HEK293 (cell line): ENCODE data around the gene SCTR.

ENCODE experiments used
- CTCF ChIA-PET: fragments of 350-600 bp; formaldehyde crosslinking; extraction: SDS; loops from one replicate; lab custom pipeline; 2021; ENCODE audit warnings: antibody characterized with exemption; lab: Yijun Ruan, JAX
- POLR2A ChIA-PET: fragments of 300-600 bp; formaldehyde crosslinking; extraction: SDS; loops from one replicate; lab custom pipeline; 2020; ENCODE audit warnings: antibody characterized with exemption, inconsistent platforms; lab: Yijun Ruan, JAX
- H3K27ac ChIP-seq: fragments of 200-500 bp; sonication (Bioruptor generic); 2 replicates; pipeline ENCODE4 v1.5.1; 2014; ENCODE audit warnings: low read depth, low read length, control low read depth, inconsistent platforms; ENCODE audit errors: extremely low read depth
- H3K36me3 ChIP-seq, 2 experiments: fragments of 200-500 bp in 1 of 2; sonication (Bioruptor generic) in 1 of 2; 1 replicate in 1 of 2; 2 replicates in 1 of 2; pipeline ENCODE4 v1.5.1; 2014 to 2017; ENCODE audit warnings: inconsistent platforms in 2 of 2, low read length in 2 of 2; ENCODE audit not compliant: control insufficient read depth in 2 of 2, insufficient read depth in 1 of 2
- H3K4me1 ChIP-seq: fragments of 200-500 bp; sonication (Bioruptor generic); 2 replicates; pipeline ENCODE4 v1.5.1; 2014; ENCODE audit warnings: mild to moderate bottlenecking, low read length, inconsistent platforms; ENCODE audit not compliant: control insufficient read depth, insufficient read depth
- H3K4me3 ChIP-seq: 2 replicates; pipeline ENCODE4 v1.5.1; 2011; ENCODE audit warnings: low read depth, mild to moderate bottlenecking, control low read depth, low read length, moderate library complexity
- H3K9me3 ChIP-seq: fragments of 200-500 bp; sonication (Bioruptor generic); 2 replicates; pipeline ENCODE4 v1.5.1; 2014; ENCODE audit warnings: low read depth, low read length, inconsistent platforms; ENCODE audit not compliant: control insufficient read depth, insufficient read depth
- BCL11A ChIP-seq: fragments of 450-650 bp; formaldehyde crosslinking; IDR thresholded peaks from 2 replicates; pipeline ENCODE4 v1.5.1; 2016; ENCODE audit warnings: low read depth, missing biosample characterization, missing genetic modification characterization
- FEZF1 ChIP-seq: fragments of 450-650 bp; formaldehyde crosslinking; IDR thresholded peaks from 2 replicates; pipeline ENCODE4 v1.5.1; 2016; ENCODE audit warnings: missing biosample characterization, missing genetic modification characterization
- GLIS1 ChIP-seq: fragments of 450-650 bp; formaldehyde crosslinking; IDR thresholded peaks from 2 replicates; pipeline ENCODE4 v1.5.1; 2016; ENCODE audit warnings: missing biosample characterization, missing genetic modification characterization
- HOXA7 ChIP-seq: sonication (generic); formaldehyde crosslinking; IDR thresholded peaks from 2 replicates; pipeline ENCODE4 v1.8.1; 2022; ENCODE audit warnings: missing genetic modification reagents, borderline replicate concordance
- OSR2 ChIP-seq: fragments of 450-650 bp; formaldehyde crosslinking; IDR thresholded peaks from 2 replicates; pipeline ENCODE4 v1.5.1; 2016; ENCODE audit warnings: missing biosample characterization, missing genetic modification characterization
- PRDM4 ChIP-seq: fragments of 450-650 bp; formaldehyde crosslinking; IDR thresholded peaks from 2 replicates; pipeline ENCODE4 v1.5.1; 2017; ENCODE audit warnings: missing biosample characterization, missing genetic modification characterization
- SP2 ChIP-seq: fragments of 450-650 bp; formaldehyde crosslinking; IDR thresholded peaks from 2 replicates; pipeline ENCODE4 v1.5.1; 2016; ENCODE audit warnings: missing biosample characterization, missing genetic modification characterization
- ZBTB17 ChIP-seq: fragments of 450-650 bp; formaldehyde crosslinking; IDR thresholded peaks from 2 replicates; pipeline ENCODE4 v1.5.1; 2016; ENCODE audit warnings: missing biosample characterization, missing genetic modification characterization
- ZBTB20 ChIP-seq: fragments of 450-650 bp; formaldehyde crosslinking; IDR thresholded peaks from 2 replicates; pipeline ENCODE4 v1.5.1; 2016; ENCODE audit warnings: missing biosample characterization, missing genetic modification characterization
- ZBTB8A ChIP-seq: fragments of 450-650 bp; formaldehyde crosslinking; IDR thresholded peaks from 2 replicates; pipeline ENCODE4 v1.5.1; 2016; ENCODE audit warnings: missing biosample characterization, missing genetic modification characterization
- ZFHX2 ChIP-seq: fragments of 450-650 bp; formaldehyde crosslinking; conservative IDR thresholded peaks from 2 replicates; pipeline ENCODE4 v1.5.1; 2016; ENCODE audit warnings: missing biosample characterization, missing genetic modification characterization
- ZNF510 ChIP-seq: fragments of 450-650 bp; formaldehyde crosslinking; IDR thresholded peaks from 2 replicates; pipeline ENCODE4 v1.5.1; 2018; ENCODE audit warnings: mild to moderate bottlenecking, missing genetic modification characterization, missing biosample characterization; ENCODE audit not compliant: insufficient replicate concordance
- ZNF610 ChIP-seq: fragments of 450-650 bp; formaldehyde crosslinking; IDR thresholded peaks from 2 replicates; pipeline ENCODE4 v1.5.1; 2016; ENCODE audit warnings: missing biosample characterization, missing genetic modification characterization, borderline replicate concordance
- ZNF645 ChIP-seq: fragments of 450-650 bp; formaldehyde crosslinking; IDR thresholded peaks from 2 replicates; pipeline ENCODE4; 2016; ENCODE audit warnings: missing biosample characterization, missing genetic modification characterization
- ZNF76 ChIP-seq: fragments of 450-650 bp; formaldehyde crosslinking; IDR thresholded peaks from 2 replicates; pipeline ENCODE4; 2016; ENCODE audit warnings: low read depth, missing biosample characterization, missing genetic modification characterization, borderline replicate concordance
- ZNF830 ChIP-seq: fragments of 450-650 bp; IDR thresholded peaks from 2 replicates; pipeline ENCODE4 v1.5.0; 2018; ENCODE audit warnings: missing biosample characterization, missing genetic modification characterization, low read depth, mild to moderate bottlenecking, moderate library complexity
- TF ChIP-seq, protein P1 (sequence below): fragments of 450-650 bp; formaldehyde crosslinking; IDR thresholded peaks from 2 replicates; pipeline ENCODE4 v1.5.1; 2016; ENCODE audit warnings: missing biosample characterization, missing genetic modification characterization, borderline replicate concordance

Gene SCTR

DNA sequence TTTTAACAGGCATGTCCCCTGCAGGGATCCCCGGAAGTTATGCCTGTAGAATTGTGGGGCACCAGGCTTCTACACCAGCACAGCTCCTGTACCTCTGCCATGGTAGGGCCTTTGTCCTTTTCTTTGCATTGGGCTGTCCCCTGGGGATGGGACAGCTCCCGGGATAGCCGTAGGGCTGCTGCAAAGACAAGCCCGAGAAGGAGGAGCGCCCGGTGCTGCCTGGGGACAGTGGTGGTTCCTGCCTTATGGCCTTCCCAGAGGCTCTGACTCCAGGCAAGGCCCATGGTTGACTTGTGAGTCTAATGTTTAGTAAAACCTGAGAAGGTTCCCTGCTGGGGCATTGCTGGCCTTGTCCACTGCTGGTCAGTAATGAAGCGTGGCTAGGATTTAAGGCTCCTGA lies 61.7 kb downstream of the SCTR start:
- TF ChIP-seq, protein P1, sequence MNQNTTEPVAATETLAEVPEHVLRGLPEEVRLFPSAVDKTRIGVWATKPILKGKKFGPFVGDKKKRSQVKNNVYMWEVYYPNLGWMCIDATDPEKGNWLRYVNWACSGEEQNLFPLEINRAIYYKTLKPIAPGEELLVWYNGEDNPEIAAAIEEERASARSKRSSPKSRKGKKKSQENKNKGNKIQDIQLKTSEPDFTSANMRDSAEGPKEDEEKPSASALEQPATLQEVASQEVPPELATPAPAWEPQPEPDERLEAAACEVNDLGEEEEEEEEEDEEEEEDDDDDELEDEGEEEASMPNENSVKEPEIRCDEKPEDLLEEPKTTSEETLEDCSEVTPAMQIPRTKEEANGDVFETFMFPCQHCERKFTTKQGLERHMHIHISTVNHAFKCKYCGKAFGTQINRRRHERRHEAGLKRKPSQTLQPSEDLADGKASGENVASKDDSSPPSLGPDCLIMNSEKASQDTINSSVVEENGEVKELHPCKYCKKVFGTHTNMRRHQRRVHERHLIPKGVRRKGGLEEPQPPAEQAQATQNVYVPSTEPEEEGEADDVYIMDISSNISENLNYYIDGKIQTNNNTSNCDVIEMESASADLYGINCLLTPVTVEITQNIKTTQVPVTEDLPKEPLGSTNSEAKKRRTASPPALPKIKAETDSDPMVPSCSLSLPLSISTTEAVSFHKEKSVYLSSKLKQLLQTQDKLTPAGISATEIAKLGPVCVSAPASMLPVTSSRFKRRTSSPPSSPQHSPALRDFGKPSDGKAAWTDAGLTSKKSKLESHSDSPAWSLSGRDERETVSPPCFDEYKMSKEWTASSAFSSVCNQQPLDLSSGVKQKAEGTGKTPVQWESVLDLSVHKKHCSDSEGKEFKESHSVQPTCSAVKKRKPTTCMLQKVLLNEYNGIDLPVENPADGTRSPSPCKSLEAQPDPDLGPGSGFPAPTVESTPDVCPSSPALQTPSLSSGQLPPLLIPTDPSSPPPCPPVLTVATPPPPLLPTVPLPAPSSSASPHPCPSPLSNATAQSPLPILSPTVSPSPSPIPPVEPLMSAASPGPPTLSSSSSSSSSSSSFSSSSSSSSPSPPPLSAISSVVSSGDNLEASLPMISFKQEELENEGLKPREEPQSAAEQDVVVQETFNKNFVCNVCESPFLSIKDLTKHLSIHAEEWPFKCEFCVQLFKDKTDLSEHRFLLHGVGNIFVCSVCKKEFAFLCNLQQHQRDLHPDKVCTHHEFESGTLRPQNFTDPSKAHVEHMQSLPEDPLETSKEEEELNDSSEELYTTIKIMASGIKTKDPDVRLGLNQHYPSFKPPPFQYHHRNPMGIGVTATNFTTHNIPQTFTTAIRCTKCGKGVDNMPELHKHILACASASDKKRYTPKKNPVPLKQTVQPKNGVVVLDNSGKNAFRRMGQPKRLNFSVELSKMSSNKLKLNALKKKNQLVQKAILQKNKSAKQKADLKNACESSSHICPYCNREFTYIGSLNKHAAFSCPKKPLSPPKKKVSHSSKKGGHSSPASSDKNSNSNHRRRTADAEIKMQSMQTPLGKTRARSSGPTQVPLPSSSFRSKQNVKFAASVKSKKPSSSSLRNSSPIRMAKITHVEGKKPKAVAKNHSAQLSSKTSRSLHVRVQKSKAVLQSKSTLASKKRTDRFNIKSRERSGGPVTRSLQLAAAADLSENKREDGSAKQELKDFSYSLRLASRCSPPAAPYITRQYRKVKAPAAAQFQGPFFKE = no peak
- TF ChIP-seq ZNF830 = no peak
- TF ChIP-seq GLIS1 (tag by site-specific recombination) = no peak
- ChIA-PET POLR2A (no interaction called here), CTCF (interaction anchor here (3.7 kb wide), 1 partner anchor 13 kb away, joined by 20 read pairs; no protein-coding TSS in a partner anchor)
- H3K36me3 ChIP-seq = no peaks in the 10 kb centered on the region
- H3K27ac ChIP-seq = no peak overlapping the region
- H3K4me1 ChIP-seq = no peaks in the 10 kb centered on the region
- no peak overlapping the region for H3K4me3 ChIP-seq
- no peaks in the 10 kb centered on the region for H3K9me3 ChIP-seq

GRCh38 chr2:119461811-119462210 lies 62.5 kb downstream of the SCTR start:
- Histone ChIP-seq H3K36me3 (no peaks in the 10 kb centered on the region), H3K4me1 (no peaks in the 10 kb centered on the region), H3K9me3 (no peaks in the 10 kb centered on the region), H3K4me3 (no peak overlapping the region), H3K27ac (no peak overlapping the region)
- CTCF ChIA-PET = interaction anchor here (1.0 to 3.7 kb wide), 3 partner anchors 14 to 46 kb away, joined by 3 to 20 read pairs (median 5); no protein-coding TSS in a partner anchor
- POLR2A ChIA-PET = interaction anchor here (0.6 kb wide), 2 partner anchors 75 to 203 kb away, joined by 3 to 4 read pairs; no protein-coding TSS in a partner anchor
- TF ChIP-seq ZNF510 (tag by site-specific recombination) = no peak
- no peak for TF ChIP-seq ZBTB17 (tag by site-specific recombination)
- no peak for TF ChIP-seq ZFHX2 (tag by site-specific recombination)

DNA sequence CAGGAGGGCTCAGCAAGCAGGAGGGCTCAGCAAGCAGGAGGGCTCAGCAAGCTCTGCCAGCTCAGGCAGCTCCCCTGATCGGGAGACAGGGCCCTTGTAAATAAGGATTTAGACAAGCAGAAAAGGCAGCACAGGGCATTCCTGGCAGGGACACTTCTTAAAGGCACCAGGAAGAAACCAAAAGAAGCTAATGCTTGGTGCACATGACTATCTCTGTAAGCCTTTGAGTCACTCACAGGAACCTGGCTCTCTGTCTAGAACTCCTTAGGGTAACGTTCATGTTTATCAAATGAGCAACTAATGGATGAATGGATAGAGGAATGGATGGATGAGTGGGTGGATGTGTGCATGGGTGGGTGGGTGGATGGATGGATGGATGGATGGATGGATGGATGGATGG lies 64.2 kb downstream of the SCTR start:
- ChIA-PET POLR2A (no interaction called here), CTCF (interaction anchor here (3.7 kb wide), 1 partner anchor 16 kb away, joined by 20 read pairs; no protein-coding TSS in a partner anchor)
- TF ChIP-seq ZNF645 (no peak), ZBTB8A (no peak), OSR2 (tag by site-specific recombination) (no peak), ZNF76 (tag by site-specific recombination) (no peak), BCL11A (tag by site-specific recombination) (no peak), FEZF1 (tag by site-specific recombination) (no peak), ZBTB20 (no peak), SP2 (no peak), ZNF610 (no peak), PRDM4 (tag by site-specific recombination) (no peak), HOXA7 (CRISPR knock-in tag) (no peak)
- no peaks in the 10 kb centered on the region for H3K36me3 ChIP-seq
- H3K9me3 ChIP-seq = no peaks in the 10 kb centered on the region
- no peak overlapping the region for H3K4me3 ChIP-seq
- no peaks in the 10 kb centered on the region for H3K4me1 ChIP-seq
- H3K27ac ChIP-seq = no peak overlapping the region
